Posterior vena cava (tissue), 2 donors: Measurements from ENCODE around the gene POU5F2. TPM values are rescaled to one million over a fixed set of nuclear protein-coding genes. Genes with fewer than 3 reads are reported as not detected.

Experiments
- DNase-seq: peaks from one replicate; pipeline ENCODE4 v3.0.0-alpha.2; 2020; ENCODE audit warnings: low spot score
- intact Hi-C, 2 donors: fragments of 100-400 bp; cut with DNase I; formaldehyde crosslinking; loops; one replicate each; pipeline versions ENCODE4 v1.14.1 to v1.14.2; 2022 to 2023
- long read RNA-seq, 2 donors: library from polyadenylated mRNA; unstranded; transcript quantifications; one replicate each; pipeline ENCODE4 v2.0.0, GENCODE V29; 2020 to 2021
- total RNA-seq, 2 donors: library from RNA; stranded (reverse); fragmentation: NEBNext Ultra II Directional; extraction: Animal tissue kit (Norgen Biotek cat#: 25700); gene quantifications; one replicate each; pipeline ENCODE4 v1.2.1, GENCODE V29; 2021
- donor health status: DM: yes; HTN: yes; CAD: no.
- donor health status: DM: yes; HTN: yes; CAD: no.

Gene POU5F2, protein sequence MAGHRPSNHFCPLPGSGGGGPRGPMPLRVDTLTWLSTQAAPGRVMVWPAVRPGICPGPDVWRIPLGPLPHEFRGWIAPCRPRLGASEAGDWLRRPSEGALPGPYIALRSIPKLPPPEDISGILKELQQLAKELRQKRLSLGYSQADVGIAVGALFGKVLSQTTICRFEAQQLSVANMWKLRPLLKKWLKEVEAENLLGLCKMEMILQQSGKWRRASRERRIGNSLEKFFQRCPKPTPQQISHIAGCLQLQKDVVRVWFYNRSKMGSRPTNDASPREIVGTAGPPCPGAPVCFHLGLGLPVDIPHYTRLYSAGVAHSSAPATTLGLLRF
- total RNA-seq: 1 to 10 TPM; 2.0 to 2.4 TPM
- long read RNA-seq, donor 1, full-length matches to known transcripts: 1 of 1 reads
- long read RNA-seq, donor 1, partial matches to known transcripts: 0 of 1 reads
- long read RNA-seq, donor 1, other reads (novel, unspliced or antisense): 0 of 1 reads
- long read RNA-seq, donor 2: 0 reads

DNA sequence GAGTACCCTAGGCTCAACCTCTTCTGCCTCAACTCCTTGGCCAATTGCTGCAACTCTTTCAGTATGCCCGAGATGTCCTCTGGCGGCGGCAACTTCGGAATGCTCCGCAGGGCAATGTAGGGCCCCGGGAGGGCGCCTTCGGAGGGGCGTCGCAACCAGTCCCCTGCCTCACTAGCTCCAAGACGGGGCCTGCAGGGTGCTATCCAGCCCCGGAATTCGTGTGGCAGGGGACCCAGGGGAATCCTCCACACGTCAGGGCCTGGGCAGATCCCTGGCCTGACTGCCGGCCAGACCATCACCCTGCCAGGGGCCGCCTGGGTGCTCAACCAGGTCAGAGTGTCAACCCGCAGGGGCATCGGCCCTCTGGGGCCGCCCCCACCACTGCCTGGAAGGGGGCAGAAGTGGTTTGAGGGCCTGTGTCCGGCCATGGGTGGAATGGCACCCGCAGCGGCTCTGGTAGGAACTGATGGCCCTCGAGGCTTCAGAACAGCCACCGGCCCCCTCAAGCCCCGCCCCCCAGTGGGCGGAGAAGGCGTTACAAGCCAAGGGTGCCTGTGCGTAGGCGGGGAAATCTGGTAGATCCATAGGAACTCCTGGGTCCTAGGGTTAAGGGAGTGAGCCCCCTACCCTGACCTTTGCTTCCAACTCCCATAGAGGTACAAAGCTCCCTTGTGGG is at the start of gene POU5F2:
POU5F2 (minus strand) TSS at position 465 of the 676 bp plus-strand sequence; CDS start at position 428, 37 bp downstream.
- intact Hi-C loops: no loop called here
- DNase-seq: no peak

GRCh38 chr5:93790401-93790800 is 49.0 kb upstream of the POU5F2 start:
- DNase-seq: no peak
- intact Hi-C loops: no loop called here

GRCh38 chr5:93789173-93790067 is 48.0 kb upstream of the POU5F2 start:
- intact Hi-C loops: no loop called here
- no peak for DNase-seq

DNA sequence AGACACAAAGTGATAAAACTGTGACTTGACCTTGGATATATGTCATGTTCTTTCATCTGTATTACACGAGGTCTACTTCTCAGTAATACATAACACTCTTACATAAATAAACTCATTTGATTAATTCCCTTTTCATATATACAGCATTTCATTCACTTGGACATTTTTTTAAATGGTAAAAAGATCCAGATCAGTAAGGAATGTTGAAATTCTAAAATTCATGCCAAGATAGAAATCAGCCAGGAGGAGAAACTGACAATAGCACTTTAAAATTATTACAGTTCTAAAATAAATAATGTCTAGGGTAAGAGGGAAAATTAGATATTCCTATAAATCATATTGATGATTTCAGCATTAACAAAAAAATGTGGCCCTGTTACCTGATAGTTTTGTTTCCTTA is 46.2 kb upstream of the POU5F2 start:
- intact Hi-C loops: no loop called here
- no peak for DNase-seq

GRCh38 chr5:93785475-93785874 is 44.1 kb upstream of the POU5F2 start:
- intact Hi-C loops: no loop called here
- DNase-seq: no peak

- intact Hi-C loops: no loop called here
- no peak for DNase-seq
Observed at GRCh38 chr5:93782978-93783377, 41.6 kb upstream of the POU5F2 start.

DNA sequence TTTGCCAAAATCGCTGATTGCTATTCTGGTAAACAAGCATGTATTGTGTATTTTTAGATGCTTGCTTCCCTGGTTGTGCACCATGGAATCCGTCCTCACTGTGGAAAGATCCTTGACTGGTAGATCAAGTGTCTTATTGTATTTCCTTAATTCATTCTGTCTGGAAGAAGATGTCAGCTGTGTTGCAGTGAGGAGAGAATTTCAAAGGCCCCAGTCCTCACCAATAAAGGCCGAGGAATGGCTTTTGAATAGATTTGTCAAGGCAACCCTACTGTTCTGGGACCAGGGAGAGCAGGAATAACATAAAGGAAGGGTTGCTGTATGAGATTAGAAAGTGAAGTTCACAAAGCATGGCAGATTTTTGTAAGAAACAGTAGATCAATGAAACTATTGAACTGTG is 36.2 kb upstream of the POU5F2 start:
- intact Hi-C loops: no loop called here
- no peak for DNase-seq

GRCh38 chr5:93756372-93756771 is 15.0 kb upstream of the POU5F2 start:
- no peak for DNase-seq
- intact Hi-C loops: no loop called here

GRCh38 chr5:93755716-93756115 is 14.3 kb upstream of the POU5F2 start:
- no peak for DNase-seq
- intact Hi-C loops: no loop called here

DNA sequence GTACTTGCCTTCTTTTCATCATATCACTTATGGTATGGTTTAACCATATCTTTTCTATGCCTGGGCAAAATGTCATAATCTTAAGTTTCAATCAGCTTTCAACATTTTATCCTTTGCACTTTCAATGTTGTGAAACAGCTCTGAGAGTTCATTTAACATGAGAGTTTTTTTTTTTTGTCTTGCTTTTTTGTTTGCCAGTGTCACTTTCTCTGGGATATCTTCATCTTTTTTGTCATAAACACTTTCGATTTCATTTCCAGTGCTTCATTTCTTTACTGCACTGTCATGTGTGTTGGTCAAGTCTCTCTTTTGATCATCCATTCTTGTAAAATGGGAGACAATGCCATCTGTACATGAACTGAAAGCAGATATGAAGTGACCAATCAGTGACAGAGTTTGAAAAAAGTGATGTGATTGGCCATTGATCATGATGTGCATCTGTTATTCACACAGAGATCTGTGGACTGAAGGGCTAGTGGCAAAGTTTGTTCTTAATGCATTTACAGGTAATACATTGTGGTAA is 7.5 kb upstream of the POU5F2 start:
- DNase-seq: no peak
- intact Hi-C loops: no loop called here

GRCh38 chr5:93746406-93747056 is 5.1 kb upstream of the POU5F2 start:
- DNase-seq: no peak
- intact Hi-C loops: no loop called here

DNA sequence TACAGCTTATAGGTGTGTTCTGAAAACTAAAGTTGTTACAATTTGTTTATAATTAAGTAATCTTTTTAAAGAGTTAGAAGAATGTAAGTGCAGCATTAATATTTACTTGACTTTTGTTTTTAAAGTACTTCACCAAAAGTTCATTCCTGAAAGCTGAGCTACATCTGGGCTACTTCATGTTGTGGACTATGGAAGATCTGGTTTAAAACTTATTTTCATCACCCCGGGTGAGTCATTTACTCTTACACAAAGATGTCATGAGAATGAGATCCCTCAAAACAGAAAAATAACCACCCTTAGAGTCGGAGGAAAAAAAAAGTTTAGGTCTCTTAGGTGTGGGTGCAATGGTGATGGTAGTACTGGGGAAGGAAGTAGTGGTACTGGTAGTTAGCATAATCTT is 5.1 kb downstream of the POU5F2 start:
- intact Hi-C loops: no loop called here
- no peak for DNase-seq

GRCh38 chr5:93735378-93735777 is 6.0 kb downstream of the POU5F2 start:
- DNase-seq: no peak
- intact Hi-C loops: no loop called here

DNA sequence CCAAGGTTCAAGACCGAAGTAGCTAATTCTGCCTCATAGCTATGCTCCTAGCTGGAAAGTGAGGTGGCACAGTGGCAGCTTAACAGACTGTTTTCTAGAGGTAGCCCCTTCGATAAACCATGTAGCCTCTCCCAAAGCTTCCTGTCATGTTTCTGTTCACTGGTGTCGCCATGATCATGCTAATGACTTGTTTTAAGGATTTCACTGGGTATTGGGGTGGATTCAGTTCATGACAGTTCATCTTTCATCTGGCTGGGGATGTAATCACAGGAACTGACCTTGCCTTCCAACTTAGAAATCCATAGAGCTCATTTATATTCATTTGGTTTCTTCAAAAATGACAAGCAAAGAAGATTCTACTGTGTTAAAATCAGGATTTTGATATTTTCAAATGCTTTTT is 9.4 kb downstream of the POU5F2 start:
- intact Hi-C loops: no loop called here
- no peak for DNase-seq

DNA sequence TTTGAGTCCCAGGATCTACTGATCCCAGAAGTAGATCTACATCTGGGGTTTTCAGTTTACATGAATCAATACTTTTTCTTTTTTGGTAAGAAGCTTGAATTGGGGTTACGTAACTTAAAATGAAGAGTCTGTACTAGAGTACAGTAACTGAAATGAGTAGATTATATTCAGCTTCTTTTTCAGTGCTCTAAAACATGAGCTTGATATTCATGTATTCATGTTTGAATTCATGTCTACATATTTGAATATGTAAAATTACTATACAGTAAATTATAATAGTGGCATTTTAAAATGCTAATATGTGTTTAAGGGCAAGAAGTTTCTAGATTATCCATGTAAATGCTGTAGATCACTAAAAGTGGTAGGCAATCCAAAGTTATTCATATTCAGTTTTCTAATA is 14.8 kb downstream of the POU5F2 start:
- intact Hi-C loops: no loop called here
- no peak for DNase-seq

- no peak for DNase-seq
- intact Hi-C loops: no loop called here
Observed at GRCh38 chr5:93724791-93725190, 16.6 kb downstream of the POU5F2 start.

GRCh38 chr5:93723681-93724080 is 17.7 kb downstream of the POU5F2 start:
- intact Hi-C loops: no loop called here

DNA sequence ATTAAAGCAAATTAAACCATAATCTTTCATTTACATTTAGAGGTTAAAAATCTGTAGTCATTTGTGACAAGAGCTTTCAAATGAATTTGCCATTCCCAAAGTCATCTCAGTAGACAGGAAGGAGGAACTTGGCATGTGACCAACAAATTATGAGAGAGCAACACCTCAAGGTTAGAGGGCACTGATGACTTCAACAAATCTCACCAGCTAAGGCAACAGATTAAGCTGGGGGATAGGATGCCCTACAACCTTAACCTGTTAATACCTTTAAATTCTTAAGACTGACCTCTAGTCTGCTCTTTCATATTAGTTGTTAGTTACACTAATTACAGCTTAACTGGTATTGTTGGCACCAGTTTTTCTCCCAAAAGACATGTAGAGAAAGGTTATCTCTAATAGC is 18.4 kb downstream of the POU5F2 start:
- DNase-seq: no peak
- intact Hi-C loops: no loop called here

More at GRCh38 chr5:93723681-93724080, 17.7 kb downstream of the POU5F2 start:
- no peak for DNase-seq

DNA sequence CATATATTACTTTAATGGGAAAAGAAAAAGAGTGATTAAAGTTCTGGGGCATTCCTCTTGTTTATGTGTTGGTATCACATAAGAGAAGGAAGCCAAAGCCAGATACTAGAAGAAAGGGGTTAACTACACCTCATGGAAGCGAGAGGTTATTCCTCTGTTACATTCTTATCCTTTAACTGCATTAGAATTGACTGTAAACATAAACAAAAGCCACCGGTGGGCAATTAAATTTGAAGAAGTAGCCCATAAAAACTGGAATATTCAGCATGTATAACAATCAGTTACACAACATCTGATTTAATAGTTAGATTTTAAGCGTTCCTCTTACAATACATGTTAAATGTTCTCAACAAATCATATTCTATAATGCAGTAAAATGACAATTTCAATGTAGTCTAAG is 18.8 kb downstream of the POU5F2 start:
- intact Hi-C loops: no loop called here
- no peak for DNase-seq
